ENCODE measurements around the gene UBE2E2.

Gene UBE2E2

DNA sequence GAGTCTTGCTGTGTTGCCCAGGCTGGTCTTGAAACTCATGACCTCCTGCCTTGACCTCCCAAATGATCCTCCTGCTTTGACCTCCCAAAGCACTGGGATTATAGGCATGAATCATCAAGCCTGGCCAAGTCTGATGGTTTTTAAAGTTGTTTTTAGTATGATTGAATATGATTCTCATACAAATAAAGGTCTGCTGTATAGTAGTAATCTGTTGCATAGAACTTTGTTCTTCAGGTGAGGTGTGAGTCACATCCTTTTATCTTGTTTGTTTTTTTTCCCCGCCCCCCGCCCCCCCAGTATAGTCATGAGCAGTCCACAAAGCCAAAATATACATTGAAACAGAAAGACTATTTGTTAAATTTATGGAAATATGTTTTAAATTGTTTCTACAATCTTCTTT is 39.0 kb downstream of the UBE2E2 start:
- TF ChIP-seq FOXP2 (optimal IDR thresholded peaks at IDR 0.05; ENCODE audit: borderline replicate concordance, extremely low read depth, extremely low read length, insufficient read depth) = no peak
- TF ChIP-seq, protein P1, sequence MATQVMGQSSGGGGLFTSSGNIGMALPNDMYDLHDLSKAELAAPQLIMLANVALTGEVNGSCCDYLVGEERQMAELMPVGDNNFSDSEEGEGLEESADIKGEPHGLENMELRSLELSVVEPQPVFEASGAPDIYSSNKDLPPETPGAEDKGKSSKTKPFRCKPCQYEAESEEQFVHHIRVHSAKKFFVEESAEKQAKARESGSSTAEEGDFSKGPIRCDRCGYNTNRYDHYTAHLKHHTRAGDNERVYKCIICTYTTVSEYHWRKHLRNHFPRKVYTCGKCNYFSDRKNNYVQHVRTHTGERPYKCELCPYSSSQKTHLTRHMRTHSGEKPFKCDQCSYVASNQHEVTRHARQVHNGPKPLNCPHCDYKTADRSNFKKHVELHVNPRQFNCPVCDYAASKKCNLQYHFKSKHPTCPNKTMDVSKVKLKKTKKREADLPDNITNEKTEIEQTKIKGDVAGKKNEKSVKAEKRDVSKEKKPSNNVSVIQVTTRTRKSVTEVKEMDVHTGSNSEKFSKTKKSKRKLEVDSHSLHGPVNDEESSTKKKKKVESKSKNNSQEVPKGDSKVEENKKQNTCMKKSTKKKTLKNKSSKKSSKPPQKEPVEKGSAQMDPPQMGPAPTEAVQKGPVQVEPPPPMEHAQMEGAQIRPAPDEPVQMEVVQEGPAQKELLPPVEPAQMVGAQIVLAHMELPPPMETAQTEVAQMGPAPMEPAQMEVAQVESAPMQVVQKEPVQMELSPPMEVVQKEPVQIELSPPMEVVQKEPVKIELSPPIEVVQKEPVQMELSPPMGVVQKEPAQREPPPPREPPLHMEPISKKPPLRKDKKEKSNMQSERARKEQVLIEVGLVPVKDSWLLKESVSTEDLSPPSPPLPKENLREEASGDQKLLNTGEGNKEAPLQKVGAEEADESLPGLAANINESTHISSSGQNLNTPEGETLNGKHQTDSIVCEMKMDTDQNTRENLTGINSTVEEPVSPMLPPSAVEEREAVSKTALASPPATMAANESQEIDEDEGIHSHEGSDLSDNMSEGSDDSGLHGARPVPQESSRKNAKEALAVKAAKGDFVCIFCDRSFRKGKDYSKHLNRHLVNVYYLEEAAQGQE (IDR thresholded peaks at IDR 0.05; ENCODE audit: insufficient read depth in 1 of 2, low read depth in 2 of 2, low read length in 2 of 2) = no peak
- no peak for TF ChIP-seq TAF1 (IDR thresholded peaks at IDR 0.05; ENCODE audit: borderline replicate concordance, insufficient read depth, low read length)
- TF ChIP-seq POLR2AphosphoS5 (IDR thresholded peaks at IDR 0.05; ENCODE audit: low read depth, low read length) = no peak
- TF ChIP-seq SIN3A (IDR thresholded peaks at IDR 0.05; ENCODE audit: borderline replicate concordance, insufficient read depth, low read length) = no peak

DNA sequence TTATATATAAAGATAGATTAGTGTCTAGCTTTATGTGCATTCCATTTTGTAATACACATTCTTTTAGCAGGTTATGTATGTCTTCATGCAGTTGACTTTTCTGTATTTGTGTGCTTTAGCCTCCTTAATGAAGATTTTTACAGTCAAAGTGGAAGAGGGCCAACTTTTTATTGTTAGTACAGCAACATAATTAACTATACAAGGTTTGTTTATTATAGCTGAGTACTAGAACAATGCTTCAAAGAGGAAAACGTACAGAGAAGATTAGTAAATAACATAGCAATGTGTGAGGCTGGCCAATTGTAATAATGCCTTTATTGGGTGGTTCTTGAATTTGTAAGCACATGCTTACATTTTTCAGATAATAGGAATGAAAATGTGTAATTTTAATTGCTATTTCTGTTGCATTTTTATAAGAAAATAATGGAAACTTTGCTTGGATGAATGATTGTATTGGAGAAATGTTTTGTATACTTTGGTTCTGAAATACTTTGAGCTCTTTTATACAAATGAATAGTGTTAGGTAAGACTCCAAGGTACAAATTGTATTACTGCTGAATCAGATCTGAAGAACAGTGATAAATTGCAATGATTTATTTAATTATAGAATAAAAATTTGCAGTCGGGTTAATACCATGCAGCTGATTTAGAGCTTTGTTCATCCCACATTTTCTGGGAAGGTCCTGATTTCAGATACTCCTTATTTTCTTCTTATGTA is 41.4 kb downstream of the UBE2E2 start:
- TF ChIP-seq TAF1 (IDR thresholded peaks at IDR 0.05; ENCODE audit: borderline replicate concordance, insufficient read depth, low read length) = no peak
- TF ChIP-seq SIN3A (IDR thresholded peaks at IDR 0.05; ENCODE audit: borderline replicate concordance, insufficient read depth, low read length) = no peak
- TF ChIP-seq FOXP2 (optimal IDR thresholded peaks at IDR 0.05; ENCODE audit: borderline replicate concordance, extremely low read depth, extremely low read length, insufficient read depth) = no peak
- TF ChIP-seq POLR2AphosphoS5 (IDR thresholded peaks at IDR 0.05; ENCODE audit: low read depth, low read length) = no peak
- TF ChIP-seq, protein P1 (IDR thresholded peaks at IDR 0.05; ENCODE audit: insufficient read depth in 1 of 2, low read depth in 2 of 2, low read length in 2 of 2) = no peak

DNA sequence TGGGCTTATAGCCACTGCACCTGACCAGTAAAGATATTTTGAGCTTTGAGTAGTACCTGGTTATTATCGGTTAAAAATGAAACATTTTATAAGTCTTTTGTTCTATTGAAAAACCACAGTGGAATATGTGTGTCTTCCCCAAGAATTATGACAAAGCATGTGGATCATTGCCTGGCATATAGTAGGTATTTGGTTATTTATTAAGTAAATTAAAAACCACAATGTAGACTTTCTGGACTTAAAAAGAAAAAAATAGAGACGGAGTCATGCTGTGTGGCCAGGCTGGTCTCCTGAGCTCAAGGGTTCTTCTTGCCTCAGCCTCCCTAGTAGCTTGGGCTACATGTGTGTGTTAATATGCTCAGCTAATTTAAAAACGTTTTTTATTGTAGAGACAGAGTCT is 43.5 kb downstream of the UBE2E2 start:
- TF ChIP-seq FOXP2 (optimal IDR thresholded peaks at IDR 0.05; ENCODE audit: borderline replicate concordance, extremely low read depth, extremely low read length, insufficient read depth) (no peak), SIN3A (IDR thresholded peaks at IDR 0.05; ENCODE audit: borderline replicate concordance, insufficient read depth, low read length) (no peak)

DNA sequence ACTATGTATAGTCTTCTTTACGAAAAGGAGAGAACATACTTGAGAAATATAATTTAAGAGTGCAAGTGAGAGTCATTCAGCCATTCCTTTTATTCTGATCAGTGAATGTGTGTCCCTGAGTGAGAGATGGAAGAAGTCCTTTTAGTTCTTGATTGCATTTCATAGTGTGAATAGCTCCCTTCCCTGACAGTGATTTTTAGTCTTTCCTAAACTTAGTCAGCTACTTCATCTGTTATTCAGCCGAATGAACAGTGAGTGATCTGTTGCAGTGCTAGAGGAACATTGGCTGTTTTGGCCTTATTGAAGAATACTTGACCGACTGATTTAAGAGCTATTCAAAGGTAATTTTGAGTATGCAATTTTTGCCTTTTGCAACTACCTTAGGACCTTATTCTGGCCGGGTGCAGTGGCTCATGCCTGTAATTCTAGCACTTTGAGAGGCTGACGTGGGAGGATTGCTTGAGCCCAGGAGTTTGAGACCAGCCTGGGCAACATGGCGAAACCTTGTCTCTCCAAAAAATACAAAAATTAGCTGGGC is 45.5 kb downstream of the UBE2E2 start:
- TF ChIP-seq SIN3A (IDR thresholded peaks at IDR 0.05; ENCODE audit: borderline replicate concordance, insufficient read depth, low read length) = no peak
- no peak for TF ChIP-seq POLR2AphosphoS5 (IDR thresholded peaks at IDR 0.05; ENCODE audit: low read depth, low read length)
- no peak for TF ChIP-seq TAF1 (IDR thresholded peaks at IDR 0.05; ENCODE audit: borderline replicate concordance, insufficient read depth, low read length)
- no peak for TF ChIP-seq FOXP2 (optimal IDR thresholded peaks at IDR 0.05; ENCODE audit: borderline replicate concordance, extremely low read depth, extremely low read length, insufficient read depth)
- TF ChIP-seq, protein P1 (IDR thresholded peaks at IDR 0.05; ENCODE audit: insufficient read depth in 1 of 2, low read depth in 2 of 2, low read length in 2 of 2) = no peak

DNA sequence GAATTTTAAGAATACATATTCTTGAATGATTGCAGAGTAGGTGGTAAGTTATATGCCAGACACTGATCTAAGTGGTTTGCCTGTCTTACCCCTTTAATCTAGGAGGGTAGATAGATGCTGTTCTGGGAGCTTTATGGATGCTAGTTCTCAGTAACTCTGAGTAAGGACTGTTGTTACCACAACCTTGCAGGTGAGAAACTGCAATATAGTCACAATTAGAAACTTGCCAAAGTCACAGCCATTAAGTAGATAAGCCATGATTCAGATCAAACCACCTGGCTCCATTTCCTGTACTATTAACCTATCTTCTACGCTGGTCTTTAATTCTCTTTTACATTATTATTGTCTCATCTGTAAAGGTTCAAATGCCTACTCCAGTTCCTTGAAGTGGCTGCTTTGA is 46.8 kb downstream of the UBE2E2 start:
- TF ChIP-seq TAF1 (IDR thresholded peaks at IDR 0.05; ENCODE audit: borderline replicate concordance, insufficient read depth, low read length) (no peak), SIN3A (IDR thresholded peaks at IDR 0.05; ENCODE audit: borderline replicate concordance, insufficient read depth, low read length) (no peak)

DNA sequence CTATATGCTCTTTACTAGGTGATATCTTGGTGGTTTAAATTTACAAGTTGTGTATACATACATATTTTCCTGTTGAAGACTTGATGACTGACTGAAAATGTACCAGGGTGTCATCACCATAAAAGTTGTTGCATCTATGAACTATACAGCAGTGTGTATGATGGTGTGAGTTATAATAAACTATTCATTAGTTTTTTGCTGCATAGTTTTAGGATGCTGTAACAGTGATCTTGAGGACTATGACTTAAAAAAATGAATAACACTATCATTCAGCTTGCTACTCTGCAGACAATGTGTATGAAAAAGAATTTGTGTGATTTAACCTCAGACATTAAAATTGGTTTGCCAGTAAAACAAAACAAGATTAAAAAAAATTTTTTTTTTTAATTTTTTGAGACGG is 49.0 kb downstream of the UBE2E2 start:
- TF ChIP-seq, protein P1 (IDR thresholded peaks at IDR 0.05; ENCODE audit: insufficient read depth in 1 of 2, low read depth in 2 of 2, low read length in 2 of 2) = no peak
- TF ChIP-seq SIN3A (IDR thresholded peaks at IDR 0.05; ENCODE audit: borderline replicate concordance, insufficient read depth, low read length) = no peak
- no peak for TF ChIP-seq FOXP2 (optimal IDR thresholded peaks at IDR 0.05; ENCODE audit: borderline replicate concordance, extremely low read depth, extremely low read length, insufficient read depth)
- no peak for TF ChIP-seq TAF1 (IDR thresholded peaks at IDR 0.05; ENCODE audit: borderline replicate concordance, insufficient read depth, low read length)
- TF ChIP-seq POLR2AphosphoS5 (IDR thresholded peaks at IDR 0.05; ENCODE audit: low read depth, low read length) = no peak
